K562 (cell line): ENCODE measurements around the gene RPL15. TPM values are rescaled to one million over a fixed set of nuclear protein-coding genes. Genes with fewer than 3 reads are reported as not detected.

ENCODE experiments used
- ATAC-seq: fragments of 200-7000 bp; cut with Tn5 transposase; 3 replicates; pipeline ENCODE4 v1.9.1; 2020; ENCODE audit warnings: moderate library complexity
- BruUV-seq: library from RNA; stranded (reverse); fragments of 400-500 nt; replicated peaks from 2 replicates; lab custom pipeline; 2021; lab: Mats Ljungman, UMichigan
- CTCF ChIA-PET: fragments of 300-600 bp; formaldehyde crosslinking; extraction: SDS; loops from one replicate; lab custom pipeline; 2021; ENCODE audit warnings: low intra/inter-chr PET ratio; lab: Yijun Ruan, JAX
- POLR2A ChIA-PET: fragments of 300-600, 350-650 bp; sonication (Branson Sonifier 250); formaldehyde crosslinking; extraction: SDS; loops from one replicate; lab custom pipeline; 2021; ENCODE audit warnings: antibody characterized with exemption, inconsistent platforms; lab: Yijun Ruan, JAX
- DNase-seq, 4 experiments: peaks; one replicate each; pipeline versions ENCODE4 v3.0.0 to v3.0.0-alpha.2; 2011 to 2018; ENCODE audit warnings: low spot score in 3 of 4, mixed read lengths in 3 of 4; ENCODE audit errors: extremely low read depth in 1 of 4
- FAIRE-seq: peaks from 2 replicates; lab custom pipeline; 2011; peaks lifted over from hg19 to GRCh38; lab: Jason Lieb, UNC
- H2AFZ ChIP-seq: 2 replicates; pipeline ENCODE4 v1.6.0; 2011; ENCODE audit warnings: low read depth, low read length, control low read depth, inconsistent platforms
- H3K27ac ChIP-seq: fragments of 200-600 bp; 3 replicates; pipeline ENCODE4 v1.8.0; 2011; ENCODE audit warnings: low read depth, mild to moderate bottlenecking, control low read depth, inconsistent platforms, low read length, moderate library complexity, mixed read lengths; ENCODE audit errors: extremely low read depth
- H3K27me3 ChIP-seq, 2 experiments: fragments of 300-600 bp in 1 of 2; 2 replicates in 1 of 2; 3 replicates in 1 of 2; pipeline versions ENCODE4 v1.6.0 to v1.8.0; 2011; ENCODE audit warnings: inconsistent platforms in 2 of 2, low read length in 2 of 2, mild to moderate bottlenecking in 1 of 2, mixed read lengths in 1 of 2, moderate library complexity in 1 of 2; ENCODE audit not compliant: control insufficient read depth in 2 of 2, insufficient read depth in 2 of 2
- H3K36me3 ChIP-seq: fragments of 300-600 bp; 3 replicates; pipeline ENCODE4 v1.8.0; 2011; ENCODE audit warnings: mild to moderate bottlenecking, low read length, inconsistent platforms; ENCODE audit not compliant: control insufficient read depth, insufficient read depth
- H3K4me1 ChIP-seq, 2 experiments: fragments of 200-600 bp in 1 of 2; replicated peaks in 1 of 2; 2 replicates in 1 of 2; 3 replicates in 1 of 2; pipeline versions ENCODE4 v1.5.1 to v1.8.0; 2011; ENCODE audit warnings: inconsistent platforms in 2 of 2, low read length in 2 of 2, mild to moderate bottlenecking in 1 of 2, mixed read lengths in 1 of 2, moderate library complexity in 1 of 2; ENCODE audit not compliant: control insufficient read depth in 2 of 2, insufficient read depth in 2 of 2
- H3K4me2 ChIP-seq: 2 replicates; pipeline ENCODE4 v1.6.1; 2011; ENCODE audit warnings: low read length, control low read depth, inconsistent platforms, mixed read lengths; ENCODE audit not compliant: insufficient read depth
- H3K4me3 ChIP-seq: fragments of 200-600 bp; sonication (generic), shearing (Covaris generic); 2 replicates; pipeline ENCODE4 v1.5.1; 2016; ENCODE audit warnings: control low read depth, inconsistent platforms
- H3K79me2 ChIP-seq: fragments of 200-600 bp; 3 replicates; pipeline ENCODE4 v1.8.0; 2011; ENCODE audit warnings: low read length, inconsistent platforms; ENCODE audit not compliant: control insufficient read depth, insufficient read depth
- H3K9ac ChIP-seq, 2 experiments: 2 replicates each; pipeline versions ENCODE4 v1.6.0 to v1.6.1; 2011; ENCODE audit warnings: low read depth in 2 of 2, low read length in 2 of 2, control low read depth in 1 of 2, inconsistent platforms in 1 of 2, mild to moderate bottlenecking in 1 of 2, mixed read lengths in 1 of 2; ENCODE audit not compliant: insufficient read depth in 1 of 2
- H3K9me1 ChIP-seq: one replicate; pipeline ENCODE4 v1.6.0; 2011; ENCODE audit warnings: inconsistent platforms, mild to moderate bottlenecking, low read length, moderate library complexity; ENCODE audit not compliant: control insufficient read depth, insufficient read depth
- H3K9me3 ChIP-seq: replicated peaks from 2 replicates; pipeline ENCODE4 v1.5.1; 2011; ENCODE audit warnings: low read depth, low read length, inconsistent platforms; ENCODE audit not compliant: control insufficient read depth, insufficient read depth
- H4K20me1 ChIP-seq: replicated peaks from 2 replicates; pipeline ENCODE4 v1.6.1; 2011; ENCODE audit warnings: low read length, inconsistent platforms, mixed read lengths; ENCODE audit not compliant: control insufficient read depth, insufficient read depth
- ARID2 ChIP-seq: fragments of 450-650 bp; IDR thresholded peaks from 2 replicates; pipeline ENCODE4 v1.6.1; 2017; ENCODE audit warnings: antibody characterized with exemption, mild to moderate bottlenecking
- CHCHD3 ChIP-seq: fragments of 250-450 bp; sonication (Bioruptor Pico); IDR thresholded peaks from 2 replicates; pipeline ENCODE4 v2.1.2; 2022; ENCODE audit warnings: mild to moderate bottlenecking
- FOSL1 ChIP-seq: fragments of 200-800 bp; sonication (Bioruptor generic); conservative IDR thresholded peaks from 2 replicates; pipeline ENCODE4 v1.6.1; 2016; ENCODE audit warnings: missing genetic modification characterization, missing compliant biosample characterization
- JUND ChIP-seq, 2 experiments: IDR thresholded peaks; 2 replicates in 1 of 2; 3 replicates in 1 of 2; pipeline ENCODE4 v1.6.1; 2011; ENCODE audit warnings: borderline replicate concordance in 2 of 2, low read depth in 2 of 2, low read length in 2 of 2, improper control_type of control experiment in 1 of 2, missing biosample characterization in 1 of 2, missing genetic modification characterization in 1 of 2, missing genetic modification reagents in 1 of 2
- SMARCA4 ChIP-seq: fragments of 450-650 bp; IDR thresholded peaks from 2 replicates; pipeline ENCODE4 v1.6.1; 2016
- SMARCE1 ChIP-seq: fragments of 450-650 bp; IDR thresholded peaks from 2 replicates; pipeline ENCODE4 v1.7.1; 2016; ENCODE audit warnings: mild to moderate bottlenecking
- ZBTB17 ChIP-seq: fragments of 450-650 bp; formaldehyde crosslinking; IDR thresholded peaks from 2 replicates; pipeline ENCODE4 v1.4.0; 2020; ENCODE audit warnings: mild to moderate bottlenecking
- ZNF384 ChIP-seq: IDR thresholded peaks from 2 replicates; pipeline ENCODE4 v1.6.1; 2012; ENCODE audit warnings: low read depth, low read length, improper control_type of control experiment
- WGBS: fragments of 100-300 bp; shearing (Covaris generic); methylation state at CpG from one replicate; pipeline ENCODE4 v1.1.6; 2016; ENCODE audit warnings: low coverage, mixed read lengths; ENCODE audit not compliant: insufficient coverage; ENCODE audit errors: missing lambda C conversion rate; 5-methylcytosine and 5-hydroxymethylcytosine counted together
- in situ Hi-C: fragments of 300-500 bp; cut with MboI; formaldehyde crosslinking; loops from 4 replicates; pipeline ENCODE4 v1.15.0; 2018; ENCODE audit warnings: inconsistent platforms, mixed read lengths
- intact Hi-C: fragments of 100-400 bp; cut with micrococcal nuclease; formaldehyde crosslinking; loops from 2 replicates; pipeline ENCODE4 v1.14.2; 2022
- polyA plus RNA-seq, 8 experiments: library from polyadenylated mRNA; depleted of rRNA in 4 of 8; stranded (reverse) in 5 of 8; unstranded in 3 of 8; fragments of >200 nt; fragmentation: Nextera tagmentation in 2 of 8; fragmentation: Illumina TruSeq in 1 of 8; extraction: Ambion mirVana in 2 of 8; extraction: Trizol in 1 of 8; gene quantifications; 2 replicates each; pipeline versions ENCODE4 v1.2.1 to v1.2.3, GENCODE V29; 2011 to 2014; ENCODE audit warnings: inconsistent platforms in 1 of 8, missing spikeins in 1 of 8
- total RNA-seq, 7 experiments: library from RNA; depleted of rRNA in 6 of 7; stranded (reverse); fragments of >200 nt in 6 of 7; fragmentation: Illumina TruSeq in 2 of 7; extraction: Trizol in 2 of 7; gene quantifications; 2 replicates each; pipeline versions ENCODE4 v1.2.1 to v1.2.3, GENCODE V29; 2011 to 2021; ENCODE audit warnings: low replicate concordance in 1 of 7
- TF ChIP-seq, protein P1 (sequence below), 2 experiments: fragments of 450-650 bp in 1 of 2; sonication (generic) in 1 of 2; formaldehyde crosslinking in 1 of 2; IDR thresholded peaks; 2 replicates each; pipeline versions ENCODE4 v1.7.1 to v1.9.0; 2016 to 2022; ENCODE audit warnings: inconsistent platforms in 1 of 2, mild to moderate bottlenecking in 1 of 2, missing genetic modification reagents in 1 of 2
- TF ChIP-seq, protein P2 (sequence below), 2 experiments: fragments of 450-650 bp; IDR thresholded peaks; 2 replicates each; pipeline ENCODE4 v1.6.1; 2016

The RPL15 gene
- total and polyA plus RNA-seq, 9 of the 15 experiments (the other 6 are each of a cell fraction or from before 2014, with no cell fraction given), result 2,393 to 8,850 (median 3,928) TPM

GRCh38 chr3:23928524-23928923, 11.6 kb downstream of the RPL15 start:
- no peak overlapping the region for H3K27ac ChIP-seq
- ATAC-seq (0 out of 3 replicates have a peak, but pooled peaks have one; percentile 7), FAIRE-seq (no peak), DNase-seq (no peak)
- 26% methylated on average over 7 of the region's 8 CpGs for WGBS
- H2AFZ ChIP-seq, result no peak overlapping the region
- intact Hi-C loops (no loop called here), in situ Hi-C loops (no loop called here)
- POLR2A ChIA-PET, result interaction anchor here (1.2 to 8.9 kb wide), 2 partner anchors 10 to 89 kb away, joined by 5 to 81 read pairs; partner anchors contain the start of genes NKIRAS1 and RPL15
- H3K79me2 ChIP-seq, result no peaks in the 10 kb centered on the region
- no peaks in the 10 kb centered on the region for H3K27me3 ChIP-seq
- no peaks in the 10 kb centered on the region for H3K9me3 ChIP-seq
- no peaks in the 10 kb centered on the region for H3K36me3 ChIP-seq
- CTCF ChIA-PET, result interaction anchor here (0.6 to 1.7 kb wide), 2 partner anchors 12 to 309 kb away, joined by 3 read pairs; no protein-coding TSS in a partner anchor
- TF ChIP-seq SMARCA4 (peak; percentile 38; the same call in 1 of the 2 replicates), ARID2 (no peak), CHCHD3 (CRISPR knock-in tag) (no peak), ZBTB17 (0 out of 2 replicates have a peak, but pooled peaks have one; percentile 48), SMARCE1 (peak; percentile 27; the same call in 1 of the 2 replicates), FOSL1 (tag) (peak; percentile 76), ZNF384 (peak; percentile 96), JUND (IDR thresholded peaks at IDR 0.05; ENCODE audit: borderline replicate concordance, low read depth, low read length) (peak; percentile 58; the same call in 1 of the 2 replicates), JUND (tag; IDR thresholded peaks at IDR 0.05; ENCODE audit: borderline replicate concordance, low read depth, low read length) (no peak; the same call in 2 of the 3 replicates)
- TF ChIP-seq, protein P1, sequence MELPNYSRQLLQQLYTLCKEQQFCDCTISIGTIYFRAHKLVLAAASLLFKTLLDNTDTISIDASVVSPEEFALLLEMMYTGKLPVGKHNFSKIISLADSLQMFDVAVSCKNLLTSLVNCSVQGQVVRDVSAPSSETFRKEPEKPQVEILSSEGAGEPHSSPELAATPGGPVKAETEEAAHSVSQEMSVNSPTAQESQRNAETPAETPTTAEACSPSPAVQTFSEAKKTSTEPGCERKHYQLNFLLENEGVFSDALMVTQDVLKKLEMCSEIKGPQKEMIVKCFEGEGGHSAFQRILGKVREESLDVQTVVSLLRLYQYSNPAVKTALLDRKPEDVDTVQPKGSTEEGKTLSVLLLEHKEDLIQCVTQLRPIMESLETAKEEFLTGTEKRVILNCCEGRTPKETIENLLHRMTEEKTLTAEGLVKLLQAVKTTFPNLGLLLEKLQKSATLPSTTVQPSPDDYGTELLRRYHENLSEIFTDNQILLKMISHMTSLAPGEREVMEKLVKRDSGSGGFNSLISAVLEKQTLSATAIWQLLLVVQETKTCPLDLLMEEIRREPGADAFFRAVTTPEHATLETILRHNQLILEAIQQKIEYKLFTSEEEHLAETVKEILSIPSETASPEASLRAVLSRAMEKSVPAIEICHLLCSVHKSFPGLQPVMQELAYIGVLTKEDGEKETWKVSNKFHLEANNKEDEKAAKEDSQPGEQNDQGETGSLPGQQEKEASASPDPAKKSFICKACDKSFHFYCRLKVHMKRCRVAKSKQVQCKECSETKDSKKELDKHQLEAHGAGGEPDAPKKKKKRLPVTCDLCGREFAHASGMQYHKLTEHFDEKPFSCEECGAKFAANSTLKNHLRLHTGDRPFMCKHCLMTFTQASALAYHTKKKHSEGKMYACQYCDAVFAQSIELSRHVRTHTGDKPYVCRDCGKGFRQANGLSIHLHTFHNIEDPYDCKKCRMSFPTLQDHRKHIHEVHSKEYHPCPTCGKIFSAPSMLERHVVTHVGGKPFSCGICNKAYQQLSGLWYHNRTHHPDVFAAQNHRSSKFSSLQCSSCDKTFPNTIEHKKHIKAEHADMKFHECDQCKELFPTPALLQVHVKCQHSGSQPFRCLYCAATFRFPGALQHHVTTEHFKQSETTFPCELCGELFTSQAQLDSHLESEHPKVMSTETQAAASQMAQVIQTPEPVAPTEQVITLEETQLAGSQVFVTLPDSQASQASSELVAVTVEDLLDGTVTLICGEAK (IDR thresholded peaks at IDR 0.05), result 0 out of 2 replicates have a peak, but pooled peaks have one; percentile 16
- TF ChIP-seq, protein P1 (CRISPR knock-in tag; IDR thresholded peaks at IDR 0.05), result no peak
- TF ChIP-seq, protein P2, sequence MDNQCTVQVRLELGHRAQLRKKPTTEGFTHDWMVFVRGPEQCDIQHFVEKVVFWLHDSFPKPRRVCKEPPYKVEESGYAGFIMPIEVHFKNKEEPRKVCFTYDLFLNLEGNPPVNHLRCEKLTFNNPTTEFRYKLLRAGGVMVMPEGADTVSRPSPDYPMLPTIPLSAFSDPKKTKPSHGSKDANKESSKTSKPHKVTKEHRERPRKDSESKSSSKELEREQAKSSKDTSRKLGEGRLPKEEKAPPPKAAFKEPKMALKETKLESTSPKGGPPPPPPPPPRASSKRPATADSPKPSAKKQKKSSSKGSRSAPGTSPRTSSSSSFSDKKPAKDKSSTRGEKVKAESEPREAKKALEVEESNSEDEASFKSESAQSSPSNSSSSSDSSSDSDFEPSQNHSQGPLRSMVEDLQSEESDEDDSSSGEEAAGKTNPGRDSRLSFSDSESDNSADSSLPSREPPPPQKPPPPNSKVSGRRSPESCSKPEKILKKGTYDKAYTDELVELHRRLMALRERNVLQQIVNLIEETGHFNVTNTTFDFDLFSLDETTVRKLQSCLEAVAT (IDR thresholded peaks at IDR 0.05), result 0 out of 4 replicates have a peak, but pooled peaks of 1 of the 2 experiments have one; percentile 30
- H3K9me1 ChIP-seq, result no peaks in the 10 kb centered on the region
- no peak overlapping the region for H3K4me3 ChIP-seq
- peaks cover 0 to 8% of the 10 kb centered on the region in 2 experiments; a peak in 2 of 5 replicates for H3K4me1 ChIP-seq
- 0 out of 4 replicates have a peak overlapping the region, but pooled peaks of 1 of the 2 experiments have one; percentile 26 for H3K9ac ChIP-seq
- no peak overlapping the region for H3K4me2 ChIP-seq
- BruUV-seq, result no TSS peak
- no peaks in the 10 kb centered on the region for H4K20me1 ChIP-seq
